HEK293T (cell line): ENCODE measurements around the gene DUOX1.
A peak's percentile ranks its signal among the peaks of the same experiment; 100 is the strongest.

Source experiments
- CTCF ChIA-PET: fragments of 350-600 bp; formaldehyde crosslinking; extraction: SDS; loops from one replicate; lab custom pipeline; 2021; ENCODE audit warnings: antibody characterized with exemption, inconsistent platforms; lab: Yijun Ruan, JAX
- POLR2A ChIA-PET: fragments of 350-600 bp; formaldehyde crosslinking; extraction: SDS; loops from one replicate; lab custom pipeline; 2020; ENCODE audit warnings: antibody characterized with exemption, inconsistent platforms; lab: Yijun Ruan, JAX
- DNase-seq: peaks from one replicate; pipeline ENCODE4 v3.0.0; 2012; ENCODE audit warnings: mixed read lengths; ENCODE audit errors: extremely low spot score
- ARNT ChIP-seq: fragments of 450-650 bp; IDR thresholded peaks from 2 replicates; pipeline ENCODE4 v1.6.1; 2017; ENCODE audit warnings: mild to moderate bottlenecking
- BHLHE40 ChIP-seq: fragments of 450-650 bp; IDR thresholded peaks from 2 replicates; pipeline ENCODE4 v1.6.1; 2016; ENCODE audit warnings: mild to moderate bottlenecking, moderate library complexity, borderline replicate concordance
- CTBP1 ChIP-seq: fragments of 450-650 bp; IDR thresholded peaks from 2 replicates; pipeline ENCODE4 v1.6.1; 2016; ENCODE audit warnings: borderline replicate concordance
- ELF4 ChIP-seq: fragments of 450-650 bp; IDR thresholded peaks from 2 replicates; pipeline ENCODE4 v1.6.1; 2017; ENCODE audit warnings: antibody characterized with exemption
- FOXA1 ChIP-seq: fragments of 450-650 bp; IDR thresholded peaks from 2 replicates; pipeline ENCODE4 v1.6.1; 2016; ENCODE audit warnings: mild to moderate bottlenecking
- FOXK2 ChIP-seq: fragments of 450-650 bp; IDR thresholded peaks from 2 replicates; pipeline ENCODE4 v1.6.1; 2016; ENCODE audit warnings: mild to moderate bottlenecking
- HDGF ChIP-seq: fragments of 450-650 bp; IDR thresholded peaks from 2 replicates; pipeline ENCODE4 v1.6.1; 2017; ENCODE audit warnings: antibody characterized with exemption, borderline replicate concordance
- L3MBTL2 ChIP-seq: fragments of 450-650 bp; conservative IDR thresholded peaks from 2 replicates; pipeline ENCODE4 v1.6.1; 2016; ENCODE audit warnings: mild to moderate bottlenecking
- NFRKB ChIP-seq: fragments of 450-650 bp; IDR thresholded peaks from 2 replicates; pipeline ENCODE4 v1.6.1; 2016; ENCODE audit warnings: mild to moderate bottlenecking, moderate library complexity
- SP1 ChIP-seq: fragments of 450-650 bp; IDR thresholded peaks from 2 replicates; pipeline ENCODE4 v1.6.1; 2017
- SUZ12 ChIP-seq: fragments of 450-650 bp; IDR thresholded peaks from 2 replicates; pipeline ENCODE4 v1.6.1; 2016; ENCODE audit warnings: mild to moderate bottlenecking
- TARDBP ChIP-seq: fragments of 450-650 bp; IDR thresholded peaks from 2 replicates; pipeline ENCODE4 v1.6.1; 2016
- ZNF384 ChIP-seq: fragments of 450-650 bp; IDR thresholded peaks from 2 replicates; pipeline ENCODE4 v1.6.1; 2016
- TF ChIP-seq, protein P1 (sequence below): fragments of 450-650 bp; IDR thresholded peaks from 2 replicates; pipeline ENCODE4 v1.6.1; 2016

Gene DUOX1

DNA sequence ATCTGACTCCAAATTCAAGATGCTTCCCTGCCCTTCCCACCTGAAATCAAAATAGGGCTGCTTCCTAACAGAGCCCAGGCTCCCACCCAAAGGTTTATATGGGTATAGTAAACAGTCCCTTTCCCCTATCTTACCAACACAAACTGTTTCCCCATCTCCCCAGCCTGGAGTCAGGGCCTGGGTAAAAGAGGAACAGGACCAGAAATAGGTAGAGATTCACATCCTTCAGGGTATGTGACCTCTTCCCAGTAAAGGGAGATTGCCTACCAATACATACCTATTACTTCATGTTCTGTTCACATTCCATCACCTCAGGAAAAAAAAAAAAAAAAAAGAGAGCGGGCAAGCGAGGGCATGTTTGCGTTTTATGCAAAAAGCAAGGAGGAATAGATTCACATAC is 67.7 kb downstream of the DUOX1 start:
- ChIA-PET CTCF (interaction anchor here (0.6 to 1.4 kb wide), 2 partner anchors 21 to 34 kb away, joined by 4 read pairs; no protein-coding TSS in a partner anchor), POLR2A (interaction anchor here (0.9 to 1.4 kb wide), 5 partner anchors 10 to 205 kb away, joined by 3 to 12 read pairs (median 4); partner anchors contain the start of gene SHF)
- TF ChIP-seq ZNF384 (no peak), NFRKB (no peak)
- TF ChIP-seq, protein P1, sequence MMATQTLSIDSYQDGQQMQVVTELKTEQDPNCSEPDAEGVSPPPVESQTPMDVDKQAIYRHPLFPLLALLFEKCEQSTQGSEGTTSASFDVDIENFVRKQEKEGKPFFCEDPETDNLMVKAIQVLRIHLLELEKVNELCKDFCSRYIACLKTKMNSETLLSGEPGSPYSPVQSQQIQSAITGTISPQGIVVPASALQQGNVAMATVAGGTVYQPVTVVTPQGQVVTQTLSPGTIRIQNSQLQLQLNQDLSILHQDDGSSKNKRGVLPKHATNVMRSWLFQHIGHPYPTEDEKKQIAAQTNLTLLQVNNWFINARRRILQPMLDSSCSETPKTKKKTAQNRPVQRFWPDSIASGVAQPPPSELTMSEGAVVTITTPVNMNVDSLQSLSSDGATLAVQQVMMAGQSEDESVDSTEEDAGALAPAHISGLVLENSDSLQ = no peak
- no peak for DNase-seq

DNA sequence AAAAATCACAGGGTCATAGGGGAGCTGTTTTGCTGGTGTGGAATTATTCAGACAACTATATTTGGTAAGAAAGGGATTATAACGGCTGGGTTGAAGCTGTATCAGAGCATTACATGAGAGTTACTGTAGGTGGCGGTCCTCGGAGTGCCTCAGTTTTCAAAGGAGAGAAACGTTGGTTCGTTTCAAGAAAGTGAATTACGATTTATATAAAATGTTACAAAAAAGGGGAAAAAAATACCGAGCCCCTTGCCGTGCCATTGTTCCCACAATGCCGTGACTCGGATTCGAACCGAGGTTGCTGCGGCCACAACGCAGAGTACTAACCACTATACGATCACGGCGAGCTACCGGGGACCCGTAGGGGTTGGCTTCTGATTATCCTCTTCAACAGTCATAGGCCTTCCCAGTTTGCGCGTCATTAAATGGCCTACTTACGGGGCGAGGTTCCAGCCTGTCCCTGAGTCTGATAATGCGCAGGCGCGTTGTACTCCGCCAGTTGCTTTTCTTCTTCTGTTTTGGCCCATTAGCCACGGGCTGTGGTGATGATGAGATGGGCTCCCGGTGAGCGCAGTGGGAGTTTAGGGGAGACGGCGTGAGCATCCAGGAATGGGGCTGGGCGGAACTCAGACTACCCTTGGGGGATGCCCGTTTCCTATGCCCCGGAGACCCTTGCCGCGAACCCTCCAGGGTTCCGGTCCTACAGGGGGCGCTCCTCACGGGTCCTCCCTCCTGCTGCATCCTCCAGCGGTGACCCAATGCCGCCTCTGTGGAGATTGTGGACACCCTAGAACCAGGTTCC is 68.7 kb downstream of the DUOX1 start:
- CTCF ChIA-PET = interaction anchor here (0.6 to 1.6 kb wide), 4 partner anchors 9 to 35 kb away, joined by 3 to 4 read pairs (median 4); no protein-coding TSS in a partner anchor
- TF ChIP-seq TARDBP = no peak
- 0 out of 2 replicates have a peak, but pooled peaks have one; percentile 27 for TF ChIP-seq ELF4
- no peak for TF ChIP-seq SP1
- no peak for TF ChIP-seq HDGF
- TF ChIP-seq NFRKB = no peak
- DNase-seq = peak; percentile 69
- POLR2A ChIA-PET = interaction anchor here (0.9 to 2.7 kb wide), 6 partner anchors 11 to 204 kb away, joined by 3 to 17 read pairs (median 5); partner anchors contain the start of gene SHF

DNA sequence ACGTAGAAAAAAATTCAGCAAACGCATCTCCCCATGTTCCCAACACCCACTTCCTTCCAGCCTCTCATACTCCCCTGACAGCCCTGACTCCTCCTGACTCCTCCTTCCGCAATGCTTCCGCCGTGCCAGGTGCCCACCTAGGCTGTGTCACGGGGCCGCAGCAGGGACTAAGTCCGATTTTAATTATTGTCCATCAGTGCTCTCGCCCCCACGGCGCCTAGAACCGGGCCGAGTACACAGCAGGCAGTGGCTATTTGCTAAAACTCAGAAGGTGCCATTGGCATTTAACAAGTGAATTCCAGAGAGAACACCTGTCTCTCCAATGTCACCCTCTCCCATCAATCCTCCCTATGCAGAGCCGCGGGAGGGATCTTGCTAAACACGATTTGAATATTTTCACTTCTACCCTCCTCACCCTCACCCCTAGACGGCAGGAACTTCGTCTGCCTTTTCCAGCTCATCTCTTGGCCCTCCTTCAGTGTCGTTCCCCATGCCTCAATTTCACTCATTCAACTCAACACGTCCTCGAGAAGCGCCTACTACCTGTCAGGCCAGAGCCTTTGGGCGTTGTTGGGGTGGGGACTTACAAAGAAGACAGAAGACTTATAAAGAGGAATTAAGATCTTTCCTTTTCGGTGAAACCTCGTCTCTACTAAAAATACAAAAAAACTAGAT is 69.5 kb downstream of the DUOX1 start:
- POLR2A ChIA-PET = interaction anchor here (2.7 to 3.0 kb wide), 2 partner anchors 13 to 203 kb away, joined by 17 to 23 read pairs; partner anchors contain the start of gene SHF
- CTCF ChIA-PET = interaction anchor here (0.8 to 1.6 kb wide), 2 partner anchors 16 to 36 kb away, joined by 3 to 4 read pairs; no protein-coding TSS in a partner anchor
- TF ChIP-seq L3MBTL2 = no peak
- no peak for TF ChIP-seq HDGF
- no peak for TF ChIP-seq SUZ12
- no peak for TF ChIP-seq BHLHE40
- TF ChIP-seq, protein P1 = no peak
- TF ChIP-seq ELF4 = no peak
- no peak for TF ChIP-seq CTBP1
- TF ChIP-seq SP1 = no peak
- TF ChIP-seq TARDBP = no peak
- TF ChIP-seq ARNT = no peak
- TF ChIP-seq FOXA1 = no peak
- DNase-seq = no peak

DNA sequence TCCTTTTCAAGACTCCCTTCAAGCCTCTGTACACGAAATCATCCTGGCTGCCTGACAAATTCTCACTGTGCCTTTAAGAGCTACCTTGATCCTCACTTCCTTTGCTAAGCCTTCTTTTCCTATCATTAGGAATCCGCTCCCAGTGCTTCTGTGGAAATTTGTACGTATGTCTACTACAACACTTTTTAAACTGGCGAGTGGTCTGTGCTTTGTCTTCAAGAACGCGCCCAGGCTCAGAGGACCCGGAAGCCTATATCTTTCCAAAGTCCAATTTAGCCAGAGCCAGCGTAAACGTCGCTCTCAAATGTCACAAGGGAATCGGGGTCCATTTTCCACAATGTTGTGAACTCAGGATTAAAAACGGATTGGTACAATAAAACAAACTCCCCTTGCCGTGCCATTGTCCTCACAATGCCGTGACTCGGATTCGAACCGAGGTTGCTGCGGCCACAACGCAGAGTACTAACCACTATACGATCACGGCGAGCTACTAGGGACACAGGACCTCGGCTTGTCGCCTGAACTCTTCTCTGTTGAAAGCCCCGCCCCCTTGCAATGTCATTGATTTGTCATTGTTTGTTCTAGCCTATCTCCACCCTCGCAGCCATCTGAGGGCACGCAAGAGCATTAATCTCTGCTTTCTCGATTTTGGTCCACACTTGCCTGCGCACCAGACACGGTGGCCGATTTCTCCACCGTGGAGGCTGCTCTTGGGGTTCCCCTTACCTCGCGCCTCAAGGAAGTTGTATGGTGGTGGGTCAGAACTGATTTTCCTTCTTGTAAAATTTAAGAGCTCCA is 70.4 kb downstream of the DUOX1 start:
- POLR2A ChIA-PET = interaction anchor here (0.6 to 3.0 kb wide), 4 partner anchors 12 to 202 kb away, joined by 3 to 23 read pairs (median 12); partner anchors contain the start of gene SHF
- CTCF ChIA-PET = interaction anchor here (0.6 to 1.6 kb wide), 6 partner anchors 16 to 299 kb away, joined by 3 to 5 read pairs (median 3); no protein-coding TSS in a partner anchor
- DNase-seq = peak; percentile 58
- TF ChIP-seq, protein P1 = peak; percentile 37; the same call in 1 of the 2 replicates
- TF ChIP-seq NFRKB (no peak), TARDBP (no peak), SP1 (peak; percentile 18; the same call in 1 of the 2 replicates), ZNF384 (peak; percentile 47; the same call in 1 of the 2 replicates)

DNA sequence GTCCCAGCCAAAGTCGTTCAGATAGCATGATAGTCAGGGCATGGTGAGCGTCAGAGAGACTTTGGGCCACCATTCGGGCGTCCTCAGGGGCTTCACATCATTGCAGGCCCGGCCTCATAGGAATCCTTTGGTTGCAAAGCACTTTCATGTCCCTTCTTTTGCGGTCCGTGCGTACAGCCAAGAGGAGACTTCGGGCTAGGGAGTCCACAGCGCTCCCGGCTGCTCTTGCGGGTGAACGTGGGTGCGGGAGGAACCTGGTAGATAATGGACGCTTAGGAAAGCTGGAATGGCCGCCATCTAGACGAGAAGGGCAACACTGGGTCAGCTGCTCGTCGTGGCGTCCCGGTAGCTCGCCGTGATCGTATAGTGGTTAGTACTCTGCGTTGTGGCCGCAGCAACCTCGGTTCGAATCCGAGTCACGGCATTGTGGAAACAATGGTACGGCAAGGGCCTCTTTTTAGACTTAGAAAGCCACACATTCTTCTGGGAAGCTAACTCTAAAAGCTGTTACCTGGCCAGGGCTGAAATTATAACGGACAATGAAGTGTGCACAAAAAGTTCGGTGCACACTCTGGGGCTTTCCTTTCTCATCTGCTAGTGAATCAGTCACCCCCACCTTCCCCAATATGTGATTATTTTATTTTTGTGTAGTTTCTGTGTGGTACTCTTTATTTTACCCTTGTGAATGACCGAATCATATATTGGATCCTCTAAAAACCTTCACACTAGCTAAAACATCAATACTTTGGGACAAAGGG is 71.2 kb downstream of the DUOX1 start:
- peak; percentile 38 for DNase-seq
- POLR2A ChIA-PET = interaction anchor here (1.0 to 3.0 kb wide), 4 partner anchors 15 to 386 kb away, joined by 4 to 23 read pairs (median 12); partner anchors contain the start of genes BLOC1S6 and SHF

More for the DNA sequence above, 71.2 kb downstream of the DUOX1 start:
- CTCF ChIA-PET = interaction anchor here (0.8 to 1.5 kb wide), 2 partner anchors 38 to 298 kb away, joined by 3 to 5 read pairs; no protein-coding TSS in a partner anchor
- TF ChIP-seq TARDBP (no peak), L3MBTL2 (no peak), SP1 (no peak), ELF4 (no peak), SUZ12 (no peak), ARNT (no peak), FOXA1 (no peak), ZNF384 (no peak), FOXK2 (no peak), CTBP1 (no peak), HDGF (no peak), BHLHE40 (no peak)
- TF ChIP-seq, protein P1 = no peak
